Nephron (organoid): ENCODE measurements around the gene MEGF8.

Source experiments
- H3K27ac Mint-ChIP-seq, 3 experiments: 2 replicates each; pipeline ENCODE4 v1.8.0; 2020; ENCODE audit warnings: mixed read lengths in 3 of 3, mild to moderate bottlenecking in 2 of 3, moderate library complexity in 1 of 3
- H3K27me3 Mint-ChIP-seq: 2 replicates; pipeline ENCODE4 v1.8.0; 2021; ENCODE audit warnings: low read depth, mild to moderate bottlenecking, moderate library complexity, mixed read lengths
- H3K36me3 Mint-ChIP-seq: 2 replicates; pipeline ENCODE4 v1.8.0; 2020; ENCODE audit warnings: low read depth, mixed read lengths
- H3K4me1 Mint-ChIP-seq: 2 replicates; pipeline ENCODE4 v1.8.0; 2020; ENCODE audit warnings: mixed read lengths
- H3K4me3 Mint-ChIP-seq, 3 experiments: 2 replicates each; pipeline ENCODE4 v1.8.0; 2020; ENCODE audit warnings: mild to moderate bottlenecking in 3 of 3, mixed read lengths in 3 of 3, moderate library complexity in 2 of 3
- H3K9me3 Mint-ChIP-seq: 2 replicates; pipeline ENCODE4 v1.8.0; 2020; ENCODE audit warnings: mixed read lengths
- CTCF ChIP-seq, 3 experiments: fragments of 200-600 bp; sonication (generic); IDR thresholded peaks; one replicate each; pipeline ENCODE4 v1.5.0; 2021; ENCODE audit warnings: antibody characterized with exemption in 3 of 3; ENCODE audit not compliant: unreplicated experiment in 3 of 3

MEGF8 gene

DNA sequence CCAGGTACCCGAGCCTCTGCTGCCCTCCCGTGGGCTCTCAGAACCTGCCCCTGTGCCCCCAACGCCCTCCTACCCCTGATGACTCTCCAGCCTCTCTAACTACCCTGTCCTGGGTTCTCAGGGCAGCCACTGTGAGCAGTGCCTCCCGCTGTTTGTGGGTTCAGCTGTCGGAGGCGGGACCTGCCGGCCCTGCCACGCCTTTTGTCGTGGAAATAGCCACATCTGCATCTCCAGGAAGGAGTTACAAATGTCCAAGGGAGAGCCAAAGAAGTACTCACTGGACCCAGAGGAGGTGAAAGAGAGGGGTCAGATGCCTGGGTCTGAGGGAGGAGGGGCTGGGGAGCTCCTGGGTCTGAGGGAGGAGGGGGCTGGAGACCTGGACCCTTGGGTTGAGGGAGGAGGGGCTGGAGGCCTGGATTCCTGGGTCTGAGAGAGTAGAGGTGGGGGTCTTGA, 44.7 kb downstream of the MEGF8 start:
- no peak for TF ChIP-seq CTCF (IDR thresholded peaks at IDR 0.05; ENCODE audit: unreplicated experiment in 3 of 3)
- Mint-ChIP-seq H3K36me3 (peaks cover 32% of the 10 kb centered on the region), H3K27ac (no peak overlapping the region), H3K4me3 (no peak overlapping the region), H3K4me1 (peaks cover 12% of the 10 kb centered on the region), H3K9me3 (no peaks in the 10 kb centered on the region), H3K27me3 (no peaks in the 10 kb centered on the region)

DNA sequence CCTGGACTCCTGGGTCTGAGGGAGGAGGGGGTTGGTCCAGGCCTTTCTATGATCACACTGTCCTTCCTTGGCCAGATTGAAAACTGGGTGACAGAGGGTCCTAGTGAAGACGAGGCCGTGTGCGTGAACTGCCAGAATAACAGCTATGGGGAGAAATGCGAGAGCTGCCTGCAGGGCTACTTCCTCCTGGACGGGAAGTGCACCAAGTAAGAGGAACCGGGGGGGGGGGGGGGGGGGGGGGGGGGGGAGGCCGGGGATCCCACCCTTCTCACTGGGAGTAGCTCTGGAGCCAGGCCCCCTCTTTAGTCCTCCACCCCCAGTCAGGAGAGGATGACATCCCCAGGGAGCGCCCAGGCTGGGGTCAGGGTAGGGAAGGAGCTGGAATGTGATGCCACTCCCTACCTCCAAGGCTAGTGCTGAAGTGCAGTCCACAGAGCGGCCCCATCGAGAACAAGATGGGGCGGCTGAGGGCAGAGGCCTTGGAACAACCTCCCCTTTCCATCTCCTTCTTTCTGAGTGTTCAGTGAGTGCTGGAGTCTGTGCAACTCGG, 45.3 kb downstream of the MEGF8 start:
- H3K4me1 Mint-ChIP-seq: peaks cover 12% of the 10 kb centered on the region
- peaks cover 33% of the 10 kb centered on the region for H3K36me3 Mint-ChIP-seq
- no peak for TF ChIP-seq CTCF (IDR thresholded peaks at IDR 0.05; ENCODE audit: unreplicated experiment in 3 of 3)

DNA sequence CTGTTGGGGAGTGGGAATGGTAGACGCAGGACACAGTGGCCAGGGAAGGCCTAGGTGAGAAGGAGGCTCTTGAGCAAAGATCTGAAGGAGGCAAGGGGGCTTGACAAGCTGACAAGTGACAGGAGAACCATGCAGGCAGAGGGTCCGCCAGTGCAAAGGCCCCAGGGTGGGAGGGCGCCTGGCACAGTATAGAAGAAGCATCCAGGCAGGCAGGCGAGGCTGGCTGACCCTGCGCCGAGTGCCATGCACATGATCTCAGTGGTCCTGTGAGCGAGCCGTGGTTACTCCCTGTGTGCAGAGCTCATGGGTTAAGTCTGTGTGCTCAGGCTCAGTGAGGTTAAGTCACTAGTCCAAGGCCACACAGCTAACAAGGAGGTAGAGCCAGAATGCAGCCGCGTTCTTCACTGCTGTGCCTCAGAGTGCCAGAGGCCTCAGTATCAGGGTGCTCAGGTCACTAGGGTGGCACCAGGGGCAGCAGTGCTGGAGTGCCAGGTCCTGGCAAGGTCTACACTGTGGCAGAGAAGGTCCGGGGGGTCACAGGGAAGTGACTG, 49.5 kb downstream of the MEGF8 start:
- no peak for TF ChIP-seq CTCF (IDR thresholded peaks at IDR 0.05; ENCODE audit: unreplicated experiment in 3 of 3)
- H3K9me3 Mint-ChIP-seq: no peaks in the 10 kb centered on the region
- peaks cover 3% of the 10 kb centered on the region for H3K27me3 Mint-ChIP-seq
- H3K36me3 Mint-ChIP-seq: peaks cover 26% of the 10 kb centered on the region
- H3K4me3 Mint-ChIP-seq: no peak overlapping the region
- no peaks in the 10 kb centered on the region for H3K4me1 Mint-ChIP-seq
- H3K27ac Mint-ChIP-seq: no peak overlapping the region

More for the DNA sequence above, 45.3 kb downstream of the MEGF8 start:
- no peaks in the 10 kb centered on the region for H3K27me3 Mint-ChIP-seq
- H3K4me3 Mint-ChIP-seq: no peak overlapping the region
- no peaks in the 10 kb centered on the region for H3K9me3 Mint-ChIP-seq
- no peak overlapping the region for H3K27ac Mint-ChIP-seq

DNA sequence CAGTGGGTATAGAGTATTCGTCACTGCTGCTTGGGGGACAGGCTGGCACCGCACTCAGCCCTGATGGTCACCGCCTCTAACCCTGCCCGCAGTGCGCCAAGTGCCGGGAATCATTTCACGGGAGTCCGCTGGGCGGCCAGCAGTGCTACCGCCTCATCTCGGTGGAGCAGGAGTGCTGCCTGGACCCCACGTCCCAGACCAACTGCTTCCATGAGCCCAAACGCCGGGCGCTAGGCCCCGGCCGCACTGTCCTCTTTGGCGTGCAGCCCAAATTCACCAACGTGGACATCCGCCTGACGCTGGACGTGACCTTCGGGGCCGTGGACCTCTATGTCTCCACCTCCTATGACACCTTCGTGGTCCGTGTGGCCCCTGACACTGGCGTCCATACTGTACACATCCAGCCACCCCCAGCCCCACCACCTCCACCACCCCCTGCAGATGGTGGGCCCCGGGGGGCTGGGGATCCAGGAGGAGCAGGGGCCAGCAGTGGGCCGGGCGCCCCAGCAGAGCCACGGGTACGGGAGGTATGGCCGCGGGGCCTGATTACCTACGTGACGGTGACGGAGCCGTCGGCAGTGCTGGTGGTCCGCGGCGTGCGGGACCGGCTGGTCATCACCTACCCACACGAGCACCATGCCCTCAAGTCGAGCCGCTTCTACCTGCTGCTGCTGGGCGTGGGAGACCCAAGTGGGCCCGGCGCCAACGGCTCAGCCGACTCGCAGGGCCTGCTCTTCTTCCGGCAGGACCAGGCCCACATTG, 50.2 kb downstream of the MEGF8 start:
- Mint-ChIP-seq H3K27ac (no peak overlapping the region), H3K4me3 (no peak overlapping the region), H3K27me3 (peaks cover 3% of the 10 kb centered on the region), H3K36me3 (peaks cover 26% of the 10 kb centered on the region), H3K4me1 (no peaks in the 10 kb centered on the region), H3K9me3 (no peaks in the 10 kb centered on the region)
- no peak for TF ChIP-seq CTCF (IDR thresholded peaks at IDR 0.05; ENCODE audit: unreplicated experiment in 3 of 3)

DNA sequence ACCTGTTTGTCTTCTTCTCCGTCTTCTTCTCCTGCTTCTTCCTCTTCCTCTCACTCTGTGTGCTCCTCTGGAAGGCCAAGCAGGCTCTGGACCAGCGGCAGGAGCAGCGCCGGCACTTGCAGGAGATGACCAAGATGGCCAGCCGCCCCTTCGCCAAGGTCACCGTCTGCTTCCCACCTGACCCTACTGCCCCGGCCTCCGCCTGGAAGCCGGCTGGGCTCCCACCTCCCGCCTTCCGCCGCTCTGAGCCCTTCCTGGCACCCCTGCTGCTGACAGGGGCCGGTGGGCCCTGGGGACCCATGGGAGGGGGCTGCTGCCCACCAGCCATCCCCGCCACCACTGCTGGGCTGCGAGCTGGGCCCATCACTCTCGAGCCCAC, 50.7 kb downstream of the MEGF8 start:
- no peaks in the 10 kb centered on the region for H3K4me1 Mint-ChIP-seq
- H3K27ac Mint-ChIP-seq: no peak overlapping the region
- no peaks in the 10 kb centered on the region for H3K9me3 Mint-ChIP-seq
- H3K4me3 Mint-ChIP-seq: no peak overlapping the region
- TF ChIP-seq CTCF (IDR thresholded peaks at IDR 0.05; ENCODE audit: unreplicated experiment in 3 of 3): no peak
- H3K36me3 Mint-ChIP-seq: peaks cover 26% of the 10 kb centered on the region
- H3K27me3 Mint-ChIP-seq: peaks cover 3% of the 10 kb centered on the region
